GM12875 (cell line): Measurements from ENCODE around the gene GPC5.

Source experiments
- H3K4me3 ChIP-seq: one replicate; pipeline ENCODE4 v1.5.1; 2011; ENCODE audit warnings: low read depth, low read length, control low read depth
- CTCF ChIP-seq: IDR thresholded peaks from 2 replicates; pipeline ENCODE4 v1.5.1; 2011; ENCODE audit warnings: low read depth, mild to moderate bottlenecking, control low read depth, inconsistent platforms, low read length, moderate library complexity, borderline replicate concordance; ENCODE audit not compliant: insufficient read depth

The GPC5 gene

GRCh38 chr13:91758724-91759123 is 360.3 kb downstream of the GPC5 start:
- no peak overlapping the region for H3K4me3 ChIP-seq
- no peak for TF ChIP-seq CTCF

DNA sequence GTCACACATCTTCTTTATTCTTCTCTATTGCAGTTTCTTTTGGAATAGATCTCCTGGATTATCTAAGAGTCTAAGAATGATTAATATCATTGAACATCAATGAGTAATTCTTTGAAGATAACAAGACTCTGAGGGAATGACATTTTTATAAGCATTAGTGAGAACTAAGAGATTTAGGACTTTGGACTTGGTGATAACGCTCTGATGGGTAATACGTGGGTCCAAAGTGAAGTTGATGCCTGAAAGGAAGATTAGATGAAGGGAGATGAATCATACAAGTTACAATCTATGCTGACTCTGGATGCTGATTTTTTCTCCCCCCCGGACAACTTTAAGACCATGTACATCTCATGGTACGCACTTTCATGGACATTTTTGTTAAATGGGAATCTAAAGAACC is 364.5 kb downstream of the GPC5 start:
- no peak for TF ChIP-seq CTCF
- H3K4me3 ChIP-seq: no peak overlapping the region

DNA sequence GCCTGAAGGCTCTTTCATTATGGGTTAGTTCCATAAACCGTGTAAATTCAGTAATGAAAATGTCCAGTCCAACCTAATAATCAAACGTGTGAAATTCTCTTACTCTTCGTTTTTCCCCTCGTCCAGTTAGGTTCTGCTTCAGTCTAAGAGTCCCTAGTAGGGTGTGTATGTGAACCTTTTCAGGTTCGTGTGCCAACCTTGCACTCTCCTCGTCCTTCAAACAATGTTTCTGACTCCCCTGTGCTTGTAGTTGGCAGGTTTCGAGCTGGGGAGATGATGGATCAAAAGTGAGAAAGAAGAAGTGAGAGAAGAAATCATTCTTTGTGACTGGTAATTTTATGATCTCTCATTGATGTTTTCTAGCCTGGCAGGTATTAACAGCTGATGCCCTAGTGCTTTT is 366.1 kb downstream of the GPC5 start:
- H3K4me3 ChIP-seq: no peak overlapping the region
- no peak for TF ChIP-seq CTCF

DNA sequence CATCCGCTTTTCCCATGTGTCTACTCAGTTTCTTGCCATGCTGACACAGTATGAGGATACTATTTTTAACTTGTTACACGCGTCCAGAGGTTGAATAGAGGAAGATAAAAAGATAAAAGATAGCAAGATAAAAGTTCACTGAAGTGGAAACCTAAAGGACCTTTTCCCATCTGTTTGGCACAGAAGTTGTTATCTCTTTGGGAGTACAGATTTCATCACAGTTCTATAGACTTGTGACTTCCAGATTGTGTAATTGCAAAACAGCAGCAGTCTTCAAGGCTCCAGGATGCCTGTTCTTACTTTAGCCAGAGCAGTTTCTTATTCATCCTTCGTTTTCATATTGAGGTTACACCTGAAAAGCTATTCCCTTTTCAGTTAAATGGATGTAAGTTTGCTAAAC is 369.2 kb downstream of the GPC5 start:
- no peak overlapping the region for H3K4me3 ChIP-seq
- no peak for TF ChIP-seq CTCF

- no peak overlapping the region for H3K4me3 ChIP-seq
- no peak for TF ChIP-seq CTCF
Observed at GRCh38 chr13:91768746-91769145, 370.3 kb downstream of the GPC5 start.

- no peak overlapping the region for H3K4me3 ChIP-seq
- no peak for TF ChIP-seq CTCF
Observed at GRCh38 chr13:91771229-91771628, 372.8 kb downstream of the GPC5 start.

DNA sequence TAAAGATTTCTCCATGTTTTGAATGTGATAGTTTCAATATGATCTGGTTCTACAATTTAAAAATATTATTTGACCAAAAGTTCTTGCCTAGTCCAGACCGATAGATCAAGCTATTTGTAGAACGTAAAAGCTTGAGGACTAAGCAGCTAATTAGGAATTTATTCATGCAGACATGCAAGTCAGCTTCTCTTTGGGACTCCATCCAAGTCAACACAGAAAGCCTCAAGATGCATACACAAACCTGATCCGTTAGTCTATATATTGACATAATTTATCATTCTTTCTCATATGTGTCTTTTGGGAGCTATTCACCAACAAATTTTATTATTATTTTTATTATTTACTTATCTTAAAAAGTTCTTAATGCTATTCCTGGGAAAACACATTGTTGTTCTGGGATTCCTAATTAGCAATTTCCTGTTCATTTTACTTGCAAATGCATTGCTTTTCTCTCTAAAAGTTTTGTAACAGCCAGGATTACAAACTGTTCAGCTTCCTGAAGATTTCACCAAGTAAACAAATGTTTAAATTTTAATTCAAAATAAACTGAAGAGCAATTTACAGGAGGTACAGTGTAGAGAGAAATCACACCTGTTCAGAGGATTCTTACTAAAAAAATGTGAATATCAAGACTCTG is 375.3 kb downstream of the GPC5 start:
- no peak overlapping the region for H3K4me3 ChIP-seq
- no peak for TF ChIP-seq CTCF
